Measurements from ENCODE around the gene HDAC6. TPM values are rescaled to one million over a fixed set of nuclear protein-coding genes. Genes with fewer than 3 reads are reported as not detected.

The HDAC6 gene
- total and polyA plus RNA-seq, 2 of the 13 experiments (the other 11 are each of a cell fraction or from before 2014, with no cell fraction given), result 80.4 to 93.6 TPM

DNA sequence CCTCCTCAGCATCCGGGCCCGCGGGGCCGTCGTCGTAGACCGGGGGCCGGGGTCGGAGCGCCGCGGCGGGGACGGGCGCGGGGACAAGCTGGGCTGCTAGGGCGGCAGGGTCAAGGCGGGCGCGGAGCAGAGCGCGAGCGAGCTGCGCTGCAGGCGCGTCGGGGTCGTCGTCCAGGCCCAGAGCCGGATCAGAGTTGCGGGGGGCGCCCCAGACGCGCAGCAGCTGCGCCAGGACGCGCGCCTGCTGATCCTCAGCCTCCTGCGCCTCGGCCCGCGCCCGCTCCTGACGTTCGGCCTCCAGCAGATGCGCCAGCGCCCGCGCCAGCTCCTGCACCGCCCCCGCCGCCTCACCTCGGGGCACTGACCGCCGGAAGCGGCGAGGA is 30.0 kb downstream of the HDAC6 start (continued):
- TF ChIP-seq IRF9 (CRISPR knock-in tag; IDR thresholded peaks at IDR 0.05; ENCODE audit: borderline replicate concordance), result no peak

DNA sequence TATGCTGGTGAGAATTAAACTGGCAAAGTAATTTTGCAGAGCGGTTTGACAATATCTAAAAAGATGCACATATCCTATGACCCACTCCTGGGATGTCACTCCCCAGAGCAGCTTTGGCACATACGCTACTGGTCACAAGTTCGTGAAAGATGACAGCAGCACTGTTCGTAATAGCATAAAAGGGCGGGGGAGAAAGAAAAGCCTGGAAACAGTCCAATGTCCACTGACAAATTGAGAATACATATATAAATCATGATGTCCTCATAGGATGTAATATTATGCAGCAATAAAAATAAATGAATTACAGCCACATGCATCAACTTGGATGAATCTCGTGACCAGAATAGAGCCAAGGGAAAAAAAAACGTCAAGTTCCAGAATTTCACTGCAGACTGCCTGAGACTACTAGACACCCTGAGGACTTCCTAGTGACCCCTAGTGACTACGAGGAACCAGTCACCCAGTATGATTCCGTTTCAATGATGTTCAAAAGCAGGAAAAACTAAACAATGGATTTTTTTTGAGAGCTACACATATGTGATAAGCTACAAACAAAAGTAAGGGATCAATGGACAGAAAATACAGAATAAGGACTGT is 31.8 kb downstream of the HDAC6 start:
- peak overlapping the region in 1 of 3 experiments; percentile 81; a peak in 2 of 6 replicates for H3K4me3 ChIP-seq (replicated peaks in 1 of 3; ENCODE audit: insufficient read depth in 1 of 3, low read depth in 2 of 3, low read length in 3 of 3)

More for the DNA sequence above, 31.8 kb downstream of the HDAC6 start:
- WGBS (ENCODE audit: low lambda C conversion rate), result 37% methylated on average over 9 of the region's 9 CpGs
- Histone ChIP-seq H3K9ac (ENCODE audit: insufficient read depth, low read depth, low read length) (no peak overlapping the region), H3K27me3 (ENCODE audit: control insufficient read depth in 1 of 2, insufficient read depth in 2 of 2, low read length in 2 of 2) (no peaks in the 10 kb centered on the region), H3K27ac (ENCODE audit: extremely low read length, insufficient read depth, low read length) (no peak overlapping the region), H3K9me3 (ENCODE audit: low read length) (no peaks in the 10 kb centered on the region), H3K36me3 (replicated peaks in 1 of 2; ENCODE audit: control insufficient read depth in 1 of 2, insufficient read depth in 2 of 2, low read length in 2 of 2) (no peaks in the 10 kb centered on the region), H3K4me1 (ENCODE audit: insufficient read depth, low read length) (peaks cover 32% of the 10 kb centered on the region), H3K4me2 (ENCODE audit: low read depth, low read length) (peak overlapping the region; percentile 88), H4K20me1 (ENCODE audit: insufficient read depth, low read length) (no peaks in the 10 kb centered on the region), H3K79me2 (ENCODE audit: insufficient read depth, low read length) (peaks cover 10% of the 10 kb centered on the region), H2AFZ (ENCODE audit: low read length) (no peak overlapping the region)
- in situ Hi-C loops (cut with HindIII; ENCODE audit: extremely low pct_ligation_motif_present, low pct_unique_long_range_greater_than_20kb) (no loop called here), intact Hi-C loops (cut with micrococcal nuclease; ENCODE audit: unreplicated experiment) (no loop called here)
- ATAC-seq, result peak; percentile 25; the same call in 2 of the 3 replicates
- TF ChIP-seq ZFP36L1 (CRISPR knock-in tag; IDR thresholded peaks at IDR 0.05) (no peak), CTCF (CRISPR knock-in tag; IDR thresholded peaks at IDR 0.05) (peak; percentile 40), IRF9 (CRISPR knock-in tag; IDR thresholded peaks at IDR 0.05; ENCODE audit: borderline replicate concordance) (no peak)
- peak; percentile 10 for DNase-seq (ENCODE audit: low spot score)
- ChIA-PET POLR2A (no interaction called here), CTCF (ENCODE audit: low intra/inter-chr PET ratio, low total read pairs) (interaction anchor here (0.8 kb wide), 1 partner anchor 186 kb away, joined by 3 read pairs; no protein-coding TSS in a partner anchor)
- peak; percentile 77 for FAIRE-seq
- no TSS peak for BruUV-seq (replicated peaks)

All from HepG2 (cell line).